Activated CD8-positive, alpha-beta memory T cell treated with anti-CD3 and anti-CD28 coated beads, Interleukin-2, amount 50 U/mL, for 24 hours (primary cell): Measurements from ENCODE around the gene ZNF804B.

ENCODE experiments used
- DNase-seq: peaks from one replicate; pipeline ENCODE4 v3.0.0-alpha.2; 2020; ENCODE audit errors: extremely low read depth

Gene ZNF804B

GRCh38 chr7:88759230-88760135 lies at the start of gene ZNF804B:
ZNF804B (plus strand) TSS chr7:88759700; CDS start chr7:88759977, 277 bp downstream.
- no peak for DNase-seq

- no peak for DNase-seq
These were observed 23.6 kb upstream of the ZNF804B start for GRCh38 chr7:88735920-88736319.

- no peak for DNase-seq
These were observed 21.9 kb upstream of the ZNF804B start for GRCh38 chr7:88737632-88738031.

GRCh38 chr7:88746126-88746525 lies 13.4 kb upstream of the ZNF804B start:
- DNase-seq, result no peak

- DNase-seq, result no peak
These were observed 2.7 kb upstream of the ZNF804B start for GRCh38 chr7:88756802-88757201.

- DNase-seq, result no peak
These were observed 2.1 kb upstream of the ZNF804B start for GRCh38 chr7:88757371-88757770.

GRCh38 chr7:88758381-88759229 lies 895 bp upstream of the ZNF804B start:
- DNase-seq, result no peak

- DNase-seq, result no peak
These were observed 626 bp downstream of the ZNF804B start for GRCh38 chr7:88760136-88760515.

- no peak for DNase-seq
These were observed 2.3 kb downstream of the ZNF804B start for GRCh38 chr7:88761779-88762178.

- DNase-seq, result no peak
These were observed 11.9 kb downstream of the ZNF804B start for GRCh38 chr7:88771417-88771816.

GRCh38 chr7:88772776-88773175 lies 13.3 kb downstream of the ZNF804B start:
- DNase-seq, result no peak

- no peak for DNase-seq
These were observed 16.3 kb downstream of the ZNF804B start for GRCh38 chr7:88775838-88776237.

- DNase-seq, result no peak
These were observed 28.3 kb downstream of the ZNF804B start for GRCh38 chr7:88787777-88788176.

- no peak for DNase-seq
These were observed 30.1 kb downstream of the ZNF804B start for GRCh38 chr7:88789480-88790064.

- DNase-seq, result no peak
These were observed 32.4 kb downstream of the ZNF804B start for GRCh38 chr7:88791891-88792290.

- no peak for DNase-seq
These were observed 32.9 kb downstream of the ZNF804B start for GRCh38 chr7:88792361-88792760.

GRCh38 chr7:88795553-88795952 lies 36.1 kb downstream of the ZNF804B start, which contains the start of gene TEX47:
TEX47 (minus strand) TSS chr7:88795737; CDS start chr7:88794942, 795 bp downstream.
- DNase-seq, result no peak

- DNase-seq, result no peak
These were observed 41.5 kb downstream of the ZNF804B start for GRCh38 chr7:88801046-88801445.

- DNase-seq, result no peak
These were observed 47.0 kb downstream of the ZNF804B start for GRCh38 chr7:88806280-88807037.

- no peak for DNase-seq
These were observed 59.1 kb downstream of the ZNF804B start for GRCh38 chr7:88818552-88818951.

- DNase-seq, result no peak
These were observed 66.7 kb downstream of the ZNF804B start for GRCh38 chr7:88826222-88826621.
